ENCODE data around the gene ALPG. TPM values are rescaled to one million over a fixed set of nuclear protein-coding genes. Genes with fewer than 3 reads are reported as not detected.

ALPG gene
- total RNA-seq, 1 donor from 2014 or later, result not detected

GRCh38 chr2:232418466-232419244 is 12.0 kb downstream of the ALPG start:
- peaks cover 17% of the 10 kb centered on the region for H3K4me1 Mint-ChIP-seq (ENCODE audit: unreplicated experiment)
- no peak for DNase-seq (ENCODE audit: extremely low spot score, unreplicated experiment)
- H3K9me3 Mint-ChIP-seq (ENCODE audit: unreplicated experiment), result peaks cover 5% of the 10 kb centered on the region
- peaks cover 49% of the 10 kb centered on the region for H3K27me3 Mint-ChIP-seq (ENCODE audit: unreplicated experiment)
- H3K27ac Mint-ChIP-seq (ENCODE audit: unreplicated experiment), result no peak overlapping the region
- TF ChIP-seq, protein P1, sequence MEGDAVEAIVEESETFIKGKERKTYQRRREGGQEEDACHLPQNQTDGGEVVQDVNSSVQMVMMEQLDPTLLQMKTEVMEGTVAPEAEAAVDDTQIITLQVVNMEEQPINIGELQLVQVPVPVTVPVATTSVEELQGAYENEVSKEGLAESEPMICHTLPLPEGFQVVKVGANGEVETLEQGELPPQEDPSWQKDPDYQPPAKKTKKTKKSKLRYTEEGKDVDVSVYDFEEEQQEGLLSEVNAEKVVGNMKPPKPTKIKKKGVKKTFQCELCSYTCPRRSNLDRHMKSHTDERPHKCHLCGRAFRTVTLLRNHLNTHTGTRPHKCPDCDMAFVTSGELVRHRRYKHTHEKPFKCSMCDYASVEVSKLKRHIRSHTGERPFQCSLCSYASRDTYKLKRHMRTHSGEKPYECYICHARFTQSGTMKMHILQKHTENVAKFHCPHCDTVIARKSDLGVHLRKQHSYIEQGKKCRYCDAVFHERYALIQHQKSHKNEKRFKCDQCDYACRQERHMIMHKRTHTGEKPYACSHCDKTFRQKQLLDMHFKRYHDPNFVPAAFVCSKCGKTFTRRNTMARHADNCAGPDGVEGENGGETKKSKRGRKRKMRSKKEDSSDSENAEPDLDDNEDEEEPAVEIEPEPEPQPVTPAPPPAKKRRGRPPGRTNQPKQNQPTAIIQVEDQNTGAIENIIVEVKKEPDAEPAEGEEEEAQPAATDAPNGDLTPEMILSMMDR (IDR thresholded peaks at IDR 0.05), result no peak
- H3K4me3 Mint-ChIP-seq (ENCODE audit: unreplicated experiment), result peak overlapping the region; percentile 77
- peaks cover 3% of the 10 kb centered on the region for H3K36me3 Mint-ChIP-seq (ENCODE audit: unreplicated experiment)

DNA sequence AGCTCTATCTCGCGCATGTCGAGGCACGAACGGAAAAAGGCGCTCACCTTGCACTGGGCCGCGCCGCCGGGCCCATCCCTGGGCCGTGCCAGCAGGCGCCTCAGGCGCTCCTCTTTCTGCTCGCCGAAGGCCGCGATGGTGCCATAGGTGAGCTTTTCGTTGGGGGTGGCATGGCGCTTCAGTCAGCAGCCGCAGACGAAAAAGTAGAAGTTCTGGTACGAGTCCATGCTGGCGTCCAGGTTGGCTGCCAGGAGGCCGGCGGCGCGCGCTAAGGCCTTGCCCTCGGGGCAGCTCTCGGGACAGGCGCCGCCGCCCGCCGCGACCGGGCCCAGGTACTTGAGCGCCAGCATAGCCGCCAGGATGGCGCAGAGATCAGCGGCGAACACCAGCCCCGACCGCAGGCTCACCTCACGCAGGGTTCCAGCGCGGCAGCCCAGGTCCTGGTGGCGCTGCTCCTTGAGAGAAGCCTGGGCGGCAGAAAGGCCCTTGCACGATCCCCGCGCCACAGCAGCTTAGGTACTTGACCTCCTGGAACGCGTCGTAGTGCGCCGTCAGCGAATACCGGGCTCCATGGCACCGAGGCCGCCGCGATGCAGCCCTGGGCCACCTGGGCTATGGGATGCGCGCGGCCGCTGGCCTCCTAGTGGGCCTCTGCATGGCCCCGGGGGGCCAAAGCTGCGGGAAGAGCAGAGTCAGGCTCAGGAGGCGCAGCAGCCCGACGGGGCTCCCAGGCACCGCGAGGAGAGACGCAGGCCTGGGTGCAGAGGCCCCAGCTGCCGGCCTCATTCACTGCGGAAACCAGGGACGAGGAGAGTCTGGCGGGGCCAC is 12.8 kb downstream of the ALPG start:
- peaks cover 5% of the 10 kb centered on the region for H3K9me3 Mint-ChIP-seq (ENCODE audit: unreplicated experiment)
- peaks cover 3% of the 10 kb centered on the region for H3K36me3 Mint-ChIP-seq (ENCODE audit: unreplicated experiment)
- peaks cover 17% of the 10 kb centered on the region for H3K4me1 Mint-ChIP-seq (ENCODE audit: unreplicated experiment)
- peak overlapping the region; percentile 77 for H3K4me3 Mint-ChIP-seq (ENCODE audit: unreplicated experiment)
- TF ChIP-seq, protein P1 (IDR thresholded peaks at IDR 0.05), result no peak
- DNase-seq (ENCODE audit: extremely low spot score, unreplicated experiment), result no peak
- peaks cover 49% of the 10 kb centered on the region for H3K27me3 Mint-ChIP-seq (ENCODE audit: unreplicated experiment)
- H3K27ac Mint-ChIP-seq (ENCODE audit: unreplicated experiment), result no peak overlapping the region

DNA sequence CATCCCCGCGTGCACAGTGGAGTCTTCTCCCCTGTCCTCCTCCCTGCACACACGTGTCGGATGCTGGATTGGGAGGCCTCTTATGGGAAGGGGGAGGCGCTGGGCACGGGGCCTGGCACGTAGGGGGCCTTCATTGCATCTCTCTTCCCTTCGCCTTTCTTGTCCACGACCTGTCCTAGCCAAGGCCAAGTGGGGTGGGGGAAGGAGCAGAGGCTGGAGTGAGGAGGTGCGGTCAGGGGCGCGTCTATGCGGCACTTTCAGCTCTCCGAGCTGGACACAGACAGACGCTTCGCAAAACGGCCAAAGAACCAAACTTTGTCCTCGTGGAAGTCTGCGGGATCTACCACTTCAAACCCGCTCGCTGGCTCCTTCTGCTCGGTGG is 13.4 kb downstream of the ALPG start:
- no peak overlapping the region for H3K27ac Mint-ChIP-seq (ENCODE audit: unreplicated experiment)
- H3K27me3 Mint-ChIP-seq (ENCODE audit: unreplicated experiment), result peaks cover 50% of the 10 kb centered on the region
- peak overlapping the region; percentile 62 for H3K4me3 Mint-ChIP-seq (ENCODE audit: unreplicated experiment)
- DNase-seq (ENCODE audit: extremely low spot score, unreplicated experiment), result no peak
- TF ChIP-seq, protein P1 (IDR thresholded peaks at IDR 0.05), result no peak
- H3K4me1 Mint-ChIP-seq (ENCODE audit: unreplicated experiment), result peaks cover 17% of the 10 kb centered on the region
- H3K9me3 Mint-ChIP-seq (ENCODE audit: unreplicated experiment), result peaks cover 5% of the 10 kb centered on the region
- H3K36me3 Mint-ChIP-seq (ENCODE audit: unreplicated experiment), result peaks cover 3% of the 10 kb centered on the region

DNA sequence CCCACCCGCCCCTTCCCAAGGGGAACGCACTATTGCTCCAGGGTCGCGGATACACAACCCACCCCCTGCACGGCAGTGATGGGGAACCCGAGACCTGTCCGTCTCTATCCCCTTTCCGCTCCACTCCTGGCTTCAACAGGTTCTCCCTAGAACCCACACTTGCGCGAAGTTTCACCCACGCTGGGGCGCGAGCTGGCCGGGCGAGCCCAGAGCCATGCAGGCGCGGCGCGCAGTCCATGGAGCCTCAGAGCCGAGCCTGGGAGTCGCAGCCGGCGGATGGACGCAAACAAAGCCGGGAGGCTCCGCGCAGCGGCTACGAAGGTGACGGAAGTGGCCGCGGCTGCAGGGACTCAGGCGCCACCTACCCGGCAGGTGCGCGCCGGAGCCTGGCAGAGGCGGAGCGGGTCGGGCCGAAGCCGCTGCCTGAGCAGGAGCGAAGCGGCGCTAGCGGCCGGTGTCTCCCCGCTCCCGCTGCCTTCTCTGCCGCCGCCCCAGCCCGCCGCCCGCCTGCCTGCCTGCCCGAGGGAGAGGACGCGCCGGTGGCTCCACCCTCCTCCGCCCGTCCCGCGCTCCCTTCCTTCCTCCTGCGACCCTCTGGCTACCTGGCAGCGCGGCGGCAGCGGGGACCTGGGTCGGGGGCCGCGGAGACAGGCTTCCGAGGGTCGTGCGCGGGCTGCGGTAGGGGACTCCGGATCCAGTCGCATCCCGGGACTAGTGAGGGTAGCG is 14.0 kb downstream of the ALPG start:
- Mint-ChIP-seq H3K4me3 (ENCODE audit: unreplicated experiment) (peak overlapping the region; percentile 62), H3K9me3 (ENCODE audit: unreplicated experiment) (peaks cover 5% of the 10 kb centered on the region), H3K4me1 (ENCODE audit: unreplicated experiment) (peaks cover 17% of the 10 kb centered on the region), H3K27me3 (ENCODE audit: unreplicated experiment) (peaks cover 54% of the 10 kb centered on the region), H3K27ac (ENCODE audit: unreplicated experiment) (no peak overlapping the region), H3K36me3 (ENCODE audit: unreplicated experiment) (peaks cover 3% of the 10 kb centered on the region)
- DNase-seq (ENCODE audit: extremely low spot score, unreplicated experiment), result no peak
- TF ChIP-seq, protein P1 (IDR thresholded peaks at IDR 0.05), result no peak

All from osteocyte (in vitro differentiated cells).